Calu3 (cell line): Measurements from ENCODE around the gene SAP130. TPM values are rescaled to one million over a fixed set of nuclear protein-coding genes. Genes with fewer than 3 reads are reported as not detected.

Experiments used
- BruUV-seq: library from RNA; stranded (reverse); fragments of 400-500 nt; replicated peaks from 2 replicates; lab custom pipeline; 2021; lab: Mats Ljungman, UMichigan
- CTCF ChIA-PET: fragments of 300-600 bp; sonication (Branson Sonifier 250); formaldehyde crosslinking; loops from one replicate; lab custom pipeline; 2022; ENCODE audit warnings: antibody characterized with exemption; lab: Charles Lee
- DNase-seq: peaks from one replicate; pipeline ENCODE4 v3.0.0; 2022
- H3K27ac Mint-ChIP-seq: one replicate; pipeline ENCODE4 v1.8.0; 2022; ENCODE audit warnings: mixed read lengths; ENCODE audit not compliant: unreplicated experiment
- H3K27me3 Mint-ChIP-seq: one replicate; pipeline ENCODE4 v1.8.0; 2022; ENCODE audit warnings: mixed read lengths; ENCODE audit not compliant: unreplicated experiment
- H3K36me3 Mint-ChIP-seq: one replicate; pipeline ENCODE4 v1.8.0; 2022; ENCODE audit warnings: mild to moderate bottlenecking, moderate library complexity, mixed read lengths; ENCODE audit not compliant: insufficient read depth, unreplicated experiment
- H3K4me1 Mint-ChIP-seq: one replicate; pipeline ENCODE4 v1.8.0; 2022; ENCODE audit warnings: mild to moderate bottlenecking, low read depth, mixed read lengths; ENCODE audit not compliant: unreplicated experiment
- H3K4me3 Mint-ChIP-seq: one replicate; pipeline ENCODE4 v1.8.0; 2022; ENCODE audit warnings: mild to moderate bottlenecking, low read depth, moderate library complexity, mixed read lengths; ENCODE audit not compliant: unreplicated experiment
- H3K9me3 Mint-ChIP-seq: one replicate; pipeline ENCODE4 v1.8.0; 2022; ENCODE audit warnings: low read depth, mixed read lengths; ENCODE audit not compliant: unreplicated experiment
- CTCF ChIP-seq: fragments of 200-600 bp; IDR thresholded peaks from one replicate; pipeline ENCODE4 v1.8.0; 2022; ENCODE audit warnings: antibody characterized with exemption; ENCODE audit not compliant: unreplicated experiment
- intact Hi-C: fragments of 100-400 bp; cut with micrococcal nuclease; formaldehyde crosslinking; loops from one replicate; pipeline ENCODE4 v1.10.0; 2022; ENCODE audit not compliant: unreplicated experiment
- total RNA-seq: library from RNA; stranded (reverse); gene quantifications from 2 replicates; pipeline ENCODE4 v1.2.3, GENCODE V29; 2022

SAP130 gene
- total RNA-seq, 1 experiment from 2014 or later: 29.7 TPM

- Mint-ChIP-seq H3K36me3 (no peaks in the 10 kb centered on the region), H3K4me1 (no peaks in the 10 kb centered on the region), H3K9me3 (peaks cover 19% of the 10 kb centered on the region), H3K27ac (no peak overlapping the region), H3K27me3 (peaks cover 44% of the 10 kb centered on the region), H3K4me3 (no peak overlapping the region)
- CTCF ChIA-PET: no interaction called here
- no peak for TF ChIP-seq CTCF
- no TSS peak for BruUV-seq
- intact Hi-C loops: no loop called here
- DNase-seq: no peak
These were observed 12.4 kb upstream of the SAP130 start for GRCh38 chr2:128040166-128040771.

GRCh38 chr2:128039535-128039934 is 11.7 kb upstream of the SAP130 start:
- peaks cover 44% of the 10 kb centered on the region for H3K27me3 Mint-ChIP-seq
- CTCF ChIA-PET: interaction anchor here (0.5 kb wide), 1 partner anchor 145 kb away, joined by 3 read pairs; no protein-coding TSS in a partner anchor
- no TSS peak for BruUV-seq
- no peaks in the 10 kb centered on the region for H3K36me3 Mint-ChIP-seq
- H3K9me3 Mint-ChIP-seq: peaks cover 19% of the 10 kb centered on the region
- no peak for DNase-seq
- intact Hi-C loops: no loop called here
- TF ChIP-seq CTCF: no peak
- no peak overlapping the region for H3K4me3 Mint-ChIP-seq
- H3K27ac Mint-ChIP-seq: no peak overlapping the region
- no peaks in the 10 kb centered on the region for H3K4me1 Mint-ChIP-seq

GRCh38 chr2:128038411-128038810 is 10.6 kb upstream of the SAP130 start:
- no TSS peak for BruUV-seq
- H3K27me3 Mint-ChIP-seq: peaks cover 44% of the 10 kb centered on the region
- H3K4me1 Mint-ChIP-seq: no peaks in the 10 kb centered on the region
- CTCF ChIA-PET: no interaction called here
- no peak overlapping the region for H3K4me3 Mint-ChIP-seq
- no peak for TF ChIP-seq CTCF
- no peaks in the 10 kb centered on the region for H3K36me3 Mint-ChIP-seq
- H3K27ac Mint-ChIP-seq: no peak overlapping the region
- intact Hi-C loops: no loop called here
- no peak for DNase-seq
- peaks cover 19% of the 10 kb centered on the region for H3K9me3 Mint-ChIP-seq

GRCh38 chr2:128037649-128038048 is 9.8 kb upstream of the SAP130 start:
- BruUV-seq: no TSS peak
- Mint-ChIP-seq H3K36me3 (no peaks in the 10 kb centered on the region), H3K9me3 (peaks cover 17% of the 10 kb centered on the region), H3K27me3 (peaks cover 46% of the 10 kb centered on the region), H3K27ac (no peak overlapping the region), H3K4me1 (no peaks in the 10 kb centered on the region), H3K4me3 (no peak overlapping the region)
- no peak for TF ChIP-seq CTCF
- CTCF ChIA-PET: interaction anchor here (0.6 kb wide), 1 partner anchor 27 kb away, joined by 3 read pairs; no protein-coding TSS in a partner anchor
- intact Hi-C loops: no loop called here
- no peak for DNase-seq
